Forelimb muscle (tissue), 1 donor: ENCODE data around the gene PPFIA3. TPM values are rescaled to one million over a fixed set of nuclear protein-coding genes. Genes with fewer than 3 reads are reported as not detected.
"Not testable (repeated sequence)": the region's sequence is repeated elsewhere in the genome, so short reads cannot be mapped to it uniquely, and the experiment has no call there.

Source experiments
- DNase-seq: peaks from one replicate; pipeline ENCODE4 v3.0.0-alpha.2; 2013; ENCODE audit warnings: low read depth
- polyA plus RNA-seq: library from polyadenylated mRNA; unstranded; fragments of 120-200 nt; gene quantifications from one replicate; pipeline ENCODE4 v1.2.1, GENCODE V29; 2013; ENCODE audit not compliant: insufficient read length

The PPFIA3 gene
- polyA plus RNA-seq: 7.8 TPM

- no peak for DNase-seq
Measured at GRCh38 chr19:49119411-49120324, at the start of gene PPFIA3. Gene PPFIA3 (plus strand): TSS chr19:49119544. CDS start chr19:49127874, 8,330 bp downstream.

GRCh38 chr19:49070416-49070815 is 48.9 kb upstream of the PPFIA3 start:
- DNase-seq: no peak

DNA sequence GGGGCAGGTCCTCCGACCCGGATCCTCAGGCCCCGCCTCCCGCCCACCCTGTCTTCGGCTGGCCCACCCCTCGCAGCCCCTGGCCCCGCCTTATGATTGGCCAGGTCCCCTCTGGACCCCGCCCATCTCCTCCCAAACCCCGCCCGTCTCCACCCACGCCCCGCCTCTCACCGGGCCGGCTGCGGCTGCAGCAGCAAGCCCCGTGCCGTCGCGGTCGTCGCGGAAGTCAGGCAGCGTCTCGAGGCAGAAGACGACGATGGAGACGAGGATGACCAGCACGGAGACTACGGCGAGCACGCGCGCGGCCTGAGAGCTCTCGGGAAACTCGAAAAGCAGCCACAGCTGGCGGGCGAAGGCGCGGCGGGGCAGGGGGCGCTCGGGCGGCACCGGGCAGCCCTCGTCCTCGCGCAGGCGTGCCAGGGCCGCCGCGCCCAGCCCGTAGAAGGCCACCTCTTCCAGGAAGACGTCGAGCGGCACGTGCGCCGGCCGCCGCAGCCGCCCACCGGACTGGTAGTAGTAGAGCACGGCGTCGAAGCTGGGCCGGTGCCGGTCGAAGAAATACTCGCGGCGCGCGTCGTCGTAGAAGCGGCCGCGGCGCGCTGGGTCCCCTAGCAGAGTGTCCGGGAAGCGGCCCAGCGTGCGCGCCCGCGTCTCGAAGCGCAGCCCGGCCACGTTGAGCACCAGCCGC is 47.3 kb upstream of the PPFIA3 start:
- DNase-seq: no peak

- DNase-seq: no peak
Measured at GRCh38 chr19:49073514-49074378, 45.6 kb upstream of the PPFIA3 start.

DNA sequence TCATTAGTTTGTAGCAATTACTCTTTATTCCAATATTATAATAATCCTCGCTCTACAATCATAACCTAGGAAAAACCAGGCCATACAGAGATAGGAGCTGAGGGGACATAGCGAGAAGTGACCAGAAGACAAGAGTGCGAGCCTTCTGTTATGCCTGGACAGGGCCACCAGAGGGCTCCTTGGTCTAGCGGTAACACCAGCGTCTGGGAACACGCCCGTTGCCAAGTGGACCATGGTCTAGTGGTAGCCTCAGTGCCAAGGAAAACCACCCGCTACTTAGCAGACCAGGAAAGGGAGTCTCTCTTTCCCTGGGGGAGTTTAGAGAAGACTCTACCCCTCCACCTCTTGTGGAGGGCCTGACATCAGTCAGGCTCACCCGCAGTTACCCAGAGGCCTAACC is 44.5 kb upstream of the PPFIA3 start:
- not testable (repeated sequence) for DNase-seq

GRCh38 chr19:49080392-49080791 is 39.0 kb upstream of the PPFIA3 start:
- no peak for DNase-seq

- DNase-seq: no peak
Measured at GRCh38 chr19:49081273-49081672, 38.1 kb upstream of the PPFIA3 start.

DNA sequence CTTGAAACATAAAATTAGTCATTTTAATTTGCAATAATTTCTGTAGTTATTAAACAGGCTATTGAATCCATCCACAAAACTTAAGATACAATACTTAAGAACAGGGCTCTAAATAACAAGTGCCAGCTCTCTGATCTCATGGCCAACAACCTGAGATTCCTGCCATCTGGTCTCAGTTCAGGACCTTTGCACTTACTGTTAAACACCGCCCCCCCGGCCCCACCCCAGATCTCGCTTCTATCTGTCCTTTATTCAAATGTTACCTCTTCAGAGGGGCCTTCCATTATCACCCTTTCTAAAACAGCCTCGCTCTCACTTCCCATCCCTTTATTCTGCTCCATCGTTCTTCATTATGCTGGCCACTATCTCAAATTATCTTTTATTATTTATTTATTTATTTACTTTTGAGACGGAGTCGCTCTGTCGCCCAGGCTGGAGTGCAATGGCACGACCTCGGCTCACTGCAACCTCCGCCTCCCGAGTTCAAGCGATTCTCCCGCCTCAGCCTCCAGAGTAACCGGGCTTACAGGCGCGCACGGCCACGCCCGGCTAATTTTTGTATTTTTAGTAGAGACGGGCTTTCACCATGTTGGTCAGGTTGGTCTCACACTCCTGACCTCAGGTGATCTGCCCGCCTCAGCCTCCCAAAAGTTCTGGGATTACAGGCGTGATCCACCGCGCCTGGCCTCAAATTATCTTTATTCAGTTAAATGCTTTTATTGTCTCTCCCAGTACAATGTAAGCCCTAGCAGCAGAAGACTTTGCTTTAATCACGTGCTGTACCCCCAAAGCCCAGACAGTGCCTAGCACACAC is 34.9 kb upstream of the PPFIA3 start:
- no peak for DNase-seq

DNA sequence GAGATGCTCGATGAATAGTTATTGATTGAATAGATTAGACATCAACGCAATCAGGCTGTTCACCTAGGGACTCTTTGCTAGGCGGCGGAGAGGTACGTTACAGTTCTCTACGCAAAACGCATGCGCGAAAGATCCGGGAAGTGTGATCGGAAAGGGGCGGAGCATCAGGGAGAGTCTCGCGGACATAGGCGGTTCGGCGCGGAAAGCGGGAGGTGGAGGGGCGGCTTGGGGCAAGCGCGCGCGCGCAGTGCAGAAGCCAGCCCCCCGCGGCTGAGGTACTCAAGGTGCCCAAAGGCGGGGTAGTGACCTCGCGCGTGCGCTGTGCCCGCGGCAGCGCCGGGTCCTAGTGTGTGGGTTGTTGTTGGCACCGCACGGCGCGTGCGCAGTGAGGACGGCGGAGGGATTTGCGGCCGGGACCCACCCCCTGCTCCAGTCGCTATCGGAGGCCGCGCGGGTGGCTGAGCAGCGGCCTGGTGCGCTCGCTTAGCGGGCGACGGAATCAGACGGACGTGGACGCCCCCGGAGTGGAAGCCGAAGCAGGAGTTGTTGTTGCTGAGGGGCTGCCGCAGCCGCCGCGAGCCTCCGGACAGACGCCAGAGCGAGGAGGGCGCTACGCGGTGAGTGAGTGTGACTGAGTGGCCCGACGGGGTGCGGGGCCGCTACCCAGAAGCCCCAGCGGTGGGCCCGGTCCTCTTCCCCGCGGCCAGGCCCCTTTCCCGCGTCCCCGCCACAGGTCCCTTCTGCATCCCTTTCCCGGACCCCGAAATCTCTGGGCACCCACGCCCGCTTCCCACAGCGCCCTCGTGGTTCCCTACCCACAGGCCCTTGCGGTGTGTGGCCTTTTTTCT is 34.1 kb upstream of the PPFIA3 start, which contains the start of gene SNRNP70:
Gene SNRNP70 (plus strand): TSS at position 432 of the 848 bp plus-strand sequence. CDS start 964 bp downstream, outside the sequence.
- DNase-seq: peak; percentile 97

GRCh38 chr19:49085868-49086232 is 33.5 kb upstream of the PPFIA3 start:
- no peak for DNase-seq

- no peak for DNase-seq
Measured at GRCh38 chr19:49086296-49086695, 33.0 kb upstream of the PPFIA3 start.

GRCh38 chr19:49091391-49092038 is 27.8 kb upstream of the PPFIA3 start:
- DNase-seq: no peak

DNA sequence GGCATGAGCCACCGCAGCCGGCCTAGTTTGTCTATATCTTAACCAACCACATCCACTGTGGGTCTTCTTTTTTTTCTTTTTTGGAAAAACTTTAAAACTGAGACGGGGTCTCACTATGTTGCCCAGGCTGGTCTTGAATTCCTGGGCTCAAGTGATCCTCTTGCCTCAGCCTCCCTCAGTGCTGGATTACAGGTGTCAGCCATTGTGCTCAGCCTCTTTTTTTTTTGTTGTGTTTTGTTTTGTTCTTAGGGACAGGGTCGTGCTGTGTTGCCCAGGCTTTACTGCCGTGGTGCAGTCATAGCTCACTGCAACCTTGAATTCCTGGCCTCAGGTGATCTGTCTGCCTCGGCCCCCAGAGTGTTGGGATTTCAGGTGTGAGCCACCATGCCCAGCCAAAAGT is 26.7 kb upstream of the PPFIA3 start:
- DNase-seq: no peak

DNA sequence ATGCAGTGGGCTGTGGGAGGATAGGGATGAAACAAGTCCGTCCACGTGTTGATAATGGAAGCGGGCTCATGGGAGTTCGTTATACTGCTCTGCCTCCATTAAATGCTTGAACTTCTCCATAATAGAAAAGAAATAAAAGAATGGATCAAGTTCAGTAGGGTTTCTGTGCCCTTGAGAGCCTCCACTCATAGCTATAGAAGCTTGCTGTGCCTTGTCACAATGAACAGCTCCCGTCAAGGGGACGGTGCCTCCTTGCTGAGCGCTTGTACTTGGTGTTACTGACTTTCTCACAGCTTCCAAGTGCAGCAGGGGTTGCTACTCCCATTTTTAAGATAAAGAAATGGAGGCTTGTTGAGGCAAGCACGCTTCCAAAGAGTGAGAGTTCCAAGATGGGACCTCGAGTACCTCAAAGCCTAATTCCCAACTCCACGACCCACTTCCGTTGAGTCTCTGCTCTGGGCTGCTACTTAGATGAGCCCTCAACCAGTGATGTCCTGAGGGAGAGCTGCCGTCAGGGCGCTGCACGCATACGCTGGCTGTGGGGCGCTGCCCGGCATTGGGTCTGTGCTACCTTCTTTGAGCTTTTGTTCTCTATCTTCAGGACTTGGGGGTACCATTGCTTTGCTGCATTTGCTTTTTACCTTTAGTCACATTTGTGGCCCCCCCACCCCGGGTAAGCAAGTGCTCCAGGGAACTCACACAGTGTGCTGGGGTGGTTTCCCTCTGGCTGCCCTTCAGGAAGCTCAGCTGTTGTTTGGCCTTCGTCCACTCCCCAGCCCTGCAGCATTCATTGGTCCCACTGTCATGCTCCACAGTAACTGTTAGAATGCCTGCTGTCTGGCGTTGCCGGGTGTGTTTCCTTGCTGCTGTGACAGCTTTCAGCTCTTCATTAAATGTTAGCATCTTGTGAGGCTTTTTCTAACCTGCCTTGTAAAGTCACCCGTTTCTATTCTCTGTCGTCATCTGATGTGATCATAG is 24.6 kb upstream of the PPFIA3 start:
- no peak for DNase-seq

DNA sequence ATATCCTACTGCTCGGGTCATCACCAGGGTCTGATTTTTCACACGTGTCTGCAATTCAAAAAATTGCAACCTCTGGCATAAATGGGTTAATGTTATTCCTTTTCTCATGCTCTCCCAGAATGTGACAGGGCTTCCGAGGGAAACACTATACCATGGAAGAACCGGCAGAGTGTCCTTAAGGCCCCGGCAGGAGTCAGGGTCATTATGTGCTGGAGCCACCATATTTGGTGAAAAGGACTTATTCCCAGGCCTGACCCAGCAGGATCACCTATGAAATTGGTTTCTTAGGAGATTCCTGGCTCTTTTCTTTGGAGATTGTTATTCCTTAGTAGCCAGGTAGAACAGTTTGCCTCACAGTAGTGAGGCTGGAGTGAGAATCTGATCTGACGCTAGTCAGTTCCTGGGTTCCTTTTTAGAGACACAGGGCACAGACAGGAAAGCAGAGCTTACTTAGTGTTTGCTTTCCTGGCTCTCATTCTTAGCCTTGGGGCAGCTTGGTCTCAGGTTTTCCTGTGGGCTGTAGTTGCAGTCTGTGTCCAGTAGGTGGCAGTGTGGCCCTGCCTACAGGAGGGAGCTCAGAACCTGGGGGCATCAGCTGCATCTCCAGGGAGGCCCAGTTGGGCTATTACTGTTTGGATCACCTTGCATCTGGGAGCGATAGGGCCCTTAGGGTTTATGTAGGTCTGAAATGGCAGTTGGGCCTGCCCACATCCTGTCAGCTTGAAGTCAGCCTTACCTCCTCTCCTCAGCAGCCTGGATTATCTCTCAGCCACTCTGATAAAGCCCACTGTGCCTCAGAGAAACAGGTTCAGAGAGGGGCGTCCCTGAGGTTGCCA is 21.7 kb upstream of the PPFIA3 start:
- DNase-seq: no peak

DNA sequence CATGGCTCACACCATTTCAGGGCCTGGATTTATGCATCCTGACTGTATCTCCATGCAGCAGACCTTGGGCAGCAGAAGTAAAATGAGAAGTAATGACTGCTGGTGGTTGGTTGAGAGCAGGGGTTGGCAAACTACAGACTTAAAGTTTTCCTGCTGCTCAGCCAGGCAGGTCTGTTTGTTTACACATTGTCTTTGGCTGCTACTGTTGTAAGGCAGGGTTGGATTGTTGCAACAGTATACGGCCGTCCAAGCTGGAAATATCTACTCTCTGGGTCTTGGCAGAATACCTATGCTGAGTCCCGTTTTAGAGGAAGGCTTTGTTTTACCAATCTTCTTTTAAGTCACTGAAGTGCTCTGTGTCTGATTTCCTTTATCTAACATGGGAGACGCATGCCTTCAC is 20.5 kb upstream of the PPFIA3 start:
- DNase-seq: no peak

DNA sequence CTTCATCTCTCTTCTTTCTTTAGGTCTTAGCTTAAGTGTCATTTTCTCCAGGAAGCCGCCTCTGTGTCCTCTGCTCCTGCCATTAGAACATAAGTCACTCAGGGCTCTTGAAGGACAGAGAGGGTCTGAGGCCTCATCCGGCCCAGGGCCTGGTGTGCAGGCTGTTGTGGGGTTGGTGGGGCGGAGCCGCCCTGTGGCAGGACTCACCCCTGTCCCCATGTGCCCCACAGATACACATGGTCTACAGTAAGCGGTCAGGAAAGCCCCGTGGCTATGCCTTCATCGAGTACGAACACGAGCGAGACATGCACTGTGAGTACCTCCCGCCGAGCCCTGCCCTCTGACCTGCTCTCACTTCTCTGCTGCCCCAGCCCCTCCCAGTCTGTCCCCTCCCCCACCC is 18.2 kb upstream of the PPFIA3 start:
- DNase-seq: no peak
